Measurements from ENCODE around the gene EIF4G1. TPM values are rescaled to one million over a fixed set of nuclear protein-coding genes. Genes with fewer than 3 reads are reported as not detected.
A peak's percentile ranks its signal among the peaks of the same experiment; 100 is the strongest.

EIF4G1 gene
- polyA plus RNA-seq, 10 donors: 155 to 234 (median 181) TPM

DNA sequence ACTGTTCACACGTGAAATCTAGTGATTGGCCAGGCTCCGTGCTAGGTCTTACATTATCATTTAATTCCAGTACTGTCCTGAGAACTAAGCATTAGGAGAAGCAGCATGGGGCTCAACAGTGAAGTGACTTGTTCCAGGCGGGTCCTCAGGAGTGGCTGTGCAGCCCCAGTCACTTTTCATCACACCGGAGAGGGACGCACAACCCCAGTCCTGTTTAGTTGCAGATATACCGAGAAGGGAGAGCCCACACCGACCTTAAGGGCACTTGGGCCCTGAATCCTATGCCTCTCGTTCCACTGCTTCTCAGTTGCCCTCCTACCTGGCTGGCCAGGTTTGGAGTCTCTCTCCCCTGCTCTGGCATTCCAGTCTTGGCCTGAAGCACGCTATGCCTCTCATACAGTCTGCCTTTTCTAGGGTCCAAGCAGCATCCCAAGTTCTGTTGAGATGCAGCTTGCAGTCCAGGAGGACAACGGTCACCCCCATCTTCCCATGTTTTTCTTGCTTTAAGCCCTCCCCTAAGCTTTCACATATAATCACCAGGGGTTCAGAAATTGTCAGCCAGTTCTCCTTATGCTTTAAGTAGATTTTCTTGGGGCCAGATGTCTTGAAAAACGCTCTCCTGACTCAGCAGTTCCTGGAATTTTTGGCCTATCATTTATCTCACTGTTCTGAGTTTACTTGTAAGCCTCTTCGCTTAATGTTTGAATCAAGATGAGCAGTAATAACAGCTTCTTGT lies 33.1 kb downstream of the EIF4G1 start:
- DNase-seq: peak; percentile 33 to 79 (median 54)

DNA sequence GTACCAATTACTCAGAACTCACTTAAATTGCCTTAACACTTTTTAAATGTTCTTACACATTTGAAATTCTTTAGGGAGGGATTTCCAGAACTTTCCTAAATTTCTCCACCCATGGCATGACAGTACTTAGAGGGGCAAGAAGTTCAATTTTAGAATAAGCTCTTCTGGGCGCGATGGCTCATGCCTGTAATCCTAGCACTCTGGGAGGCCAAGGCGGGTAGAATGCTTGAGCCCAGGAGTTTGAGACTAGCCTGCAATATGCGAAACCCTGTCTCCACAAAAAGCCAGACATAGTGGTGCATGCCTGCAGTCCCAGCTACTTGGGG lies 33.6 kb downstream of the EIF4G1 start:
- no peak for DNase-seq

DNA sequence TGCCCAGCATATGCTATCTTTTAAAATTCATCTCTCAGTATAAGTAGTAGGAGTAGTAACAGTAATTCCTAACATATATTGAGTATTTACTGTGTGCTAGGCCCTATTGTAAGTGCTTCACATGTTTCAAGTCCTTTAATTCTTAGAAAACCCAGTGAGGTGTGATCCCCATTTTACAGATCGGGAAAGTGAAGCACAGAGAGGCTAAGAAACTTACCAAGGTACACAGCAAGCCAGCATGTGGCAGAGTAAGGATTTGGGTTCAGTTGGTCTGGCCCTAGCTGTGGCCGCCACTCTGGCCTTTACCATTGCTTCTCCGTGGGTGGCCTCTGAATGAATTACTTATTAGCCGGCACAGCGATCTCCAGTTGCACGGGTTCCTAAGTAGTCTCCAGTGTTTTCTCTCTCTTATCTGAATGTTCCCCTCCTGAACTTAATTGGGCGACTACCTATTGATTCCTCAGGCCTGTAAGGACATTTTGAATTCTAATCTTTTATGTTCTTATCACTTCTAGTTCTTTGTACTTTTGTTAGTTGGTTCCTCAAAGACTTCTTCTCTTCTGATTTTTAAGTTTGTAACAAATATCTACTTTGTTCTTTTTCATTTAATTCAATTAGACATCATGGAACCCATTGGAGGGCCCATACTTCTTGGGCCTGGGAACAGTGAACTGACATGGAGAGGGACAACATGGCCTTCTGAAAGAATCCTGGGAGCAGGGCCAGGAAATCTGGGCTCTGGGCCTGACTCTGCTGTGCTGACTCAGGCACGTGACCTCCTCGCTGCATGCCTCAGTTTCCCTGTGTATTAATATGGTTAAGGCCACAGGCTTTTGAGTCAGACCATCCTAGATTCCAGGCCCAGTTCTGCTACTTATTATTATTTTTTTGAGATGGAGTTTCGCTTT lies 35.4 kb downstream of the EIF4G1 start:
- DNase-seq: no peak

DNA sequence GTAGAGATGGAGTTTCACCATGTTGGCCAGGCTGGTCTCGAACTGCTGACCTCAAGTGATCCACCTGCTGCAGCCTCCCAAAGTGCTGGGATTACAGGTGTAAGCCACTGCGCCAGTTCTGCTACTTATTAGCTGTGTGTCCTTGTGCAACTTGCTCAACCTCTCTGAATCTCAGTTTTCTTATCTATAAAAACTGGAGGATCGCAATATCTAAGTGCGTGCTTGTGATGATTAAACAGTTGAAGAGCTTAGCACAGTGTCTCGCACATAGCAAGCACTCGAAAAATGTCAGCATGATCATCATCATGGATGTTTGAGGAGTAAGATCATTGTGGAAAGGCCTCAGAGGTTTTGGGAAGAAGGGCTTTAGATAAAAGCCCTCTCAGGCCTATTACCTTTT lies 36.2 kb downstream of the EIF4G1 start:
- DNase-seq: no peak

DNA sequence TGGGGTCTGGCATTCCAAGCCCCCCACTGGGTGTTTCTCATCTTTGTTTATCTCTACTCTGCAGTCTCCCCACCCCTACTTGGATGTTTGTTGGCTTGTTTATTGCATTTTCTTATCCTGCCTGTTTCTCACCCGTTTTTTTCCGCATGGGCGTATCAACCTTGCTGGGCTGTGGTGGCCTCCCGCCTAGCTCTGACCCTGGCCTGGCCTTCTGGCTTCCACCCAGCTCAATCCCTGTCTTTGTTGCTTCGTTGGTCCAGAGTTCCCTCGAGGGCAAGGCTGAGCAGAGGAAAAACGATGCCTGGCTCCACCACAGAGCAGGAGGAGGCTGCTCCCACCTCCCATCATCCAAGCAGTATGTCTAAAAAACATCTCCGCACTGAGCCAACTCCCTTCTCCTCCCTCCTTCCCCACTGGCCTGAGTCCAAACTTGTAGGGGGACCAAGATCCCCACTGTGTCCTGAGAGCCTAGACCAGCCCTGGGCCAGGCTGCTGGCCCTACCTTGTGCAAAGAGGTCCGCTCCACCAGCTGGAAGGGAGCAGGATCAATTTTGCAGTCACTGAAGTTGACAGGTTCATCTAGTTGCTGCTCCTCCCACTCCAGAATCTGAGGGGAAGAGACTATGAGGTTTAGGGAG lies 37.2 kb downstream of the EIF4G1 start:
- DNase-seq: no peak

DNA sequence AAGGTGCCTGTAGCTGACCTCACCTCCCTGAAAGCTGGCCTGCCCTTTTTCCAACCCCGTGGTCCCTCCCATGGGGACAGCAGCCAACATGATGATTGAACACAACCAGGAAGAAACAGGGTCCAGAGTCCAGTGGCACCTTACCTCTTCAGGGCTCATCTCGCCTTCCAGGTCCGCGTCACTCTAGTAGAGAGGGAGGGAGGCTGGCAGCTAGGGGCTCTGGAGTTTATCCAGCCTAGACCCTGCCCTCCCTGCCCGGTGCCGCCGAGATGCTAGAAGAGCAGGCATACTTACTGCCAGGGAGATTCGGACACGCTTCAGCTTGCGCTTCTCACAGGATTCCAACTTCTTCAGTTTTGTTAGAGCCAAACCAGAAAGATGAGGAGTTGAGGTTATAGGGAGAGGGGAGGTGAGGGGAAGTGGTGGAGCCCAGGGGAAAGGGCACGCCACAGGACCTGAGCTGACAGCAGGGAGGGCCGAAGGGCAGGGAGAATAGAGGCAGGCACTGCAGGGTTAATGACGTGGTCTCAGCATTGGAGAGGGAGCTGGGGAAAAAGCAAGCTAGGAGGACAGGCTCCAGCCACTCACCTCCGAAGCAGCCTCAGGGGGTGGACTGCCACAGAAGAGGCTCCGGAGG lies 37.9 kb downstream of the EIF4G1 start:
- DNase-seq: no peak

DNA sequence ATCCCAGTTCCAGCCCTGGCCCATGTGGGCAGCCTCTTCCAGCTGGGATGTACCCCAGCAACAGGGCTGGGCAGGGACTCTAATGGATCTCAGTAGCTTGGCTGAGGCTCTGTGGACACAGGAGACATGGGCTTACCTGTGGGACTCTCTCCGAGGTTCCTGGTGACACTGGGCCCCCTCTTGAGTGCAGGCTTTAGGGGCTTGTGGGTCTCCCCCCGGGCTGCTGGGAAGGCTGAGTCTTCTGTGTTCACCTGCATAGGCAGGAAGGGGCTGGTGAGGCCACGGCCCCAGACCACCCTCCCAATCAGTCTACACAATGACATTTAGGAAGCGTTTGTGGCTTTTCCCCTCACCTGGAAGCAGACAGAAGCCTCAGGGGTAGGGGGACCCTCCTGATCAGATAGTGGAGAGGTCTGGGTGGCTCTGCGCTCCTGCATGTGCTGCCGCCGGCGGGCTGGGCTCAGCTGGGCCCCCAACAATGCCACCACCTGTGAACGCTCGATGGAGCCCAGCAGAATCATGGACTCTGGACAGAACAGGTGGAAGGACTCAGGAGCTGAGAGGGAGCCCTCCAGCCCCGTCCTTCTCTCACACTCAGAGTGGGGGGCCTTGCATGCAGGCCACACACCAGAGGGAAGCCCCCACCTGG lies 38.6 kb downstream of the EIF4G1 start:
- DNase-seq: no peak

DNA sequence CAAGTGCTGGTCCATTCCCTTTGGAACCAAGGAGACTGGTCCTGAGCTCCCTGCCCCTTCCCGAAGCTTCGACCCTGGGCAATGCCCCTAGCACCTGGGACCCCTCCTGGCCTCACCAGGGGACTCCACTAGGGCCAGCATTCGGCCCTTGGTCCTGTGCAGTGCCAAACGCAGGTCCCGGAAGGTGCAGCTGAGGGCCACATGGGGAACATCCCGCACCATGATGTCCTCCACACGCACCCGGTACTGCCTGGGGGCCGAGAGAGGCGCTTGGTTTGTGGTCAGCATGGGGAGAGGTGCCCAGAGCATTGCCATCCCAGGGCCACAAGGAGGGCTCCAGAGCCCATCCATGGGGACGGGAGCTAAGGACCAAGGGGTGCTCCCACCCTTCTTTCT lies 39.1 kb downstream of the EIF4G1 start:
- DNase-seq: no peak

DNA sequence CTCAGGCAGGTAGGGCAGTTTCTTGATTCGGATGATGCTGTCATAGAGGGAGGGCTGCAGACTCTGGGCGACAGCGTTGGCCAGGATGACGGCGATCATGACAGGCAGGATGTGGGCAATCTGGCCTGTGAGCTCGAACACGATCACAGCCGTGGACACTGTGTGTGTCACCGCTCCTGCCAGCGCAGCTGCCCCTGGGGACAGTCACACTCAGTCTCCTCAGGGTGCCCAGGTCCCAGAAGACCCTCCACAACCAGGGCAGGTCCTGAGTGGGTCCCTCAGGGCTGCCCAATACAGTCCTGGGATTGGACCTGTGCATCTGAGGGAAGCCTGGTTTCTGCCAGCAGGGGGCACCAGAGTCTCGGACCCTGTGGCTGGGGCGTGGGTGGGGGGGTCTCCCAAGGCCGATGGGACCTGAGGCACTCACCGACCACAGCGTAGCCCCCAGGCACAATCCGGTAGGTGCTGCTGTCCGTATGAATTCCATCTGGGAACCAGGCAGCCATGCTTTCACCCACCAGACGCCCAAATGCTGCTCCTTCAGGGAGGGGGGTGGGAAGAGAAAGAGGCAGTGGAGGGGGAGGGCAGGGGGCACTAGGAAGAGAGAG lies 39.8 kb downstream of the EIF4G1 start:
- DNase-seq: peak in 1 of 3 donors; percentile 53

DNA sequence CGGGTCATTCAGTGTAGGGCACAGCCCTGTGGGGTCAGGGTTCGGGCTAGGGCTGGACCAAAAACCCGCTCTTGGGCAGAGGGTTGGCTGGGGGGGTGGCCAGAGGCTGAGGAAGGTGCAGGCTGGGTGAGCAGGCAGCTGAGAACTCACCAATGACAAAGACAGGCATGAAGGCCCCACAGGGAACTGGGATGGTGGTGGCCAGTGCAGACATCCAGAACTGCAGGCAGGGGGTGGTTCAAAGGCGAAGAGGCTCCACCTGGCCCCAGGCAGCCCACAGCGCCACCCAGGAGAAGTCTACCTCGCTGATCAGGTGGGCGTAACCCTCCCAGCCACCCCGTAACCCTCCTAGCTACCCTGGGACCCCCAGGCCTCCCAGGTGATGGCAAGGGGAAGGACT lies 40.3 kb downstream of the EIF4G1 start:
- DNase-seq: no peak

DNA sequence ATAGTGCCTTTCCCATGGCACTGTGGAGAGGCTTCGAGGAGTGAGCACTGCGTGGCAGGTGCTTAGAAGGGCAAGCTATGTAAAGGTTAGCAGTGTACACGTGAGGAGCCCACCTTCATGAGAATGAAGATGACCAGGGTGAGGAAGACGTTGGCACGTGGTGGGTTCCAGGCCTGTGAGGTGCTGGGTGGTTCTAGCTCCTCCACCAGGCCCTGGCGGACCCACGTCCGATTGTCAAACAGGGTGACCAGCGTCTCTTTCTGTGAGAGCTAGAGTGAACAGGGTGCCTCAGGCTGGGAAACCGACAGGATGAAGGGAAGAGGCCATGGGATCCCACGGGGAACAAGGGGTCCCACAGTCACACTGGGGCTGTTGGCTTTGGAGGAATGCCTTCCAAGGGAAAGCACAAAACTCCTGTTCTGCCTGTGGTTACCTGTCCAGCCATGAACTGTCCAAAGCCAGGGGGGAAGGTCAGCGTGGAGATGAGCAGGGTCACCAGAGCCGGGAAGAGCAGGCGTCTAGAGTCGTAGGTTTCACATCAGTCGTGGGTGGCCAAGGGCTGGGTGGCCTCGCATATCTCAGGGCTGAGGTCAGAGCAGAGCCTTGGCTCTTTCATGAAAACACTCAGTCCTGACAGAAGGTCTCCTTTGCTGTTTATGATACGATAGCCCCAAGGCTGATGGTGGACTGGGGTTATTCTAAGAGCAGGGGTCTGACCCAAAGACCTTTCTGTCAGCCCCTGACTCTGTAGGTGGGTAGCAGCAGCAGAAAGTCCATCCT lies 41.0 kb downstream of the EIF4G1 start:
- DNase-seq: no peak

DNA sequence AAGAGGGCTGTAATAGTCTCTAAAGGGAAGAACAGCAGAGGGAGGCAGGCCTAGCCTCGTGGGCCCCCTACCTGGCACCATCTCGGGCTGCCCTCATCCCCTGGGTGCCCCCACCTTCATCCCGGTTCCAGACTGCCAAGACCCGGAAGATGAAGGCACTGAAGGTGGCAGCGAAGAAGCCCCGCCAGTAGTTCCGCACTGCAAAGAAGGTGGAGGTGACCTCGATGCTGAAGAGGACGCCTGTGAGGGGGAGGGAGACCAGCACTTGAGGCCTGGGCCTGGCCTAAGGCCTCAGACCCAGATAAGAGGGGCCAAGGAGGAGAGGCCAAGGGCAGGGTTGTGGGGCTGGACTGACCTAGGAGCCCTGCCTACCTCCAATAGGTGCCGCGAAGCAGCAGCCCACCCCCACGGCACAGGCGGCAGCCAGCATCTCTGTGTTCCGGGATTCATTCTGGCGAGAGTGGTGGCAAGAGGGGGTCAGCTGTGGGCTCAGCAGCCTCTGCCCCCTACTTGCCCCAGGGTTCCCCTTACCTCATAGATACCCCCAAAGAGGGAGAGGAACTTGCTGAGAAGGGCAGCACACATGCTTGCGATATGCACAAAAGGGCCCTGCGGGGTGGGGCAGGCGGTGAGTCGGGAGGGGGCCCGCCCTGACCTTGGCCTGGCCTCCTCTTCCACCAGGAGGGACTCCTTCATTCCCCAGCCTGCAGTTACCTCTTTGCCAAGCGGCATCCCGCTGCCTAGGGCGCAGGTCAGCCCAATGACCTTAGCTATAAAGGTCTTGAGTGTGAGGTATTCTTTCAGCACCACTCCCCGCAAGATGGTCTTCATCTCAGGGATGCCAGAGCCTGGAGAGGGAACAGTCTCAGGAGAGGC lies 43.1 kb downstream of the EIF4G1 start:
- no peak for DNase-seq

DNA sequence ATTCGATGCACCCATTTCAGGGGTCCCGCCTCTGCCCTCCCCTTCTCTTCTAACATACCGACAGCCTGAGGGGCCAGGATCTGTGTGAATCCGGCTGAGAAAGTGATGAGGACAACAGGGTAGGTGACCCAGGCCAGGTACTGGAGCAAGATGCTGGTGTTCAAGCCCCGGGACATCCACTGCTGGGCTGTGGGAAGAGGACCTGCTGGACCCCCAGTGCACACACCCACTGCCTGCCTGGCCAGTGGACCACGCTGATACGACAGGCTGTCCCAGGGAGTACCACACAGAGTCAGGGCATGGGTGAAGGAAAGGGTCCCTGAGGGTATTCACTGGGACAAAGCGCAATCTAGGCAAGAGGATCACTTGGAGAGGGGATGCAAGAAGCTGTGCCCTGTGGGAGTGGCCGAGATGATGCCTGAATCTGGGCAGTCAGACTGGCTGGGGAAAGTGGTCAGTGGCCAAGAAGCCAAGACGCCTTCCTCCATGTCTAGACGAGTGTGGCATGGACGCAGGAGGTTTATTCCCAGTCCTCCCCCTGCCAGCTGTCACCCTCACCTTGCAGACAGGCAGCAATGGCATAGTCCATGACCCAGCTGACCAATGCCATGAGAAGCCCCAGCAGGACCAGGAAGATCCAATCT lies 43.8 kb downstream of the EIF4G1 start:
- DNase-seq: no peak

DNA sequence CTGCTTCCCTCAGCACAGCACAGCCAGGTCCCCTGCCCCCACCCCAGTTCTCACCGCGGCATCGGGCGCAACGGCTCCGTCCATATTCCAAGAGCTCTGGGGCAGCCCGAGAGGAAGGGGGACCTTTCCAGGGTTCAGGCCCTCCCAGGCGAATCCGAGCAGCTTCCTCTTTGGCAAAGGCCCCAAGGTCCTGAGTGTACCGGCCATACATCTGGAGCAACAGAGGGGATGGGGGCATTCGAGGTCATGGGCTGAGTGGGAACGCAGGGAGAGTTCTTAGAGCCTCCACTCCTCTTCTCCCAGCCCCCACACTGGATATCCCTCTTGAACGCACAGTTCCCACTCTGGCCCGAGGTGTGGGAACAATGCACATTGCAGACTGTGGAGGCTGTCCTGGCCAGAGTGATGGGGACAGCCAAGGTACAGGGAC lies 44.5 kb downstream of the EIF4G1 start:
- no peak for DNase-seq

DNA sequence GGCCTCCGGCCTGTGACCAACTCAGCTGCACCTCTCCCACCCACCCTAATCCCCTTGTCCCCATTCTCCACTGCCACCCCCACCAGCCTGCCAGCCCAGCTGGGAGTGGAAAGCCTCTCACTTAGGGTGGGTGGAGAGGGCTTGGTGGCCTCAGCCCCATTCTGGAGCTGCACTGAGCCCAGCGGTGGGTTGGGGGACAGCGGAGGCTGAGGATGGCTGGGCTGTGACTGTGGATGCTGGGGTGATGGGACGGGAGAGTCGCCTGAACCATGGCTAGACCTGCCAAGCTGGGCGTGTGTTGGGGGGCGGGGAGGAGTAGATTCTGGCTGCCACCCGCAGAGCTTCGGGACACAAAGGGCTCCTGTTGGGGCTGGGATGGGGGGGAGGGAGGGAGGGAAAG lies 45.2 kb downstream of the EIF4G1 start:
- no peak for DNase-seq

DNA sequence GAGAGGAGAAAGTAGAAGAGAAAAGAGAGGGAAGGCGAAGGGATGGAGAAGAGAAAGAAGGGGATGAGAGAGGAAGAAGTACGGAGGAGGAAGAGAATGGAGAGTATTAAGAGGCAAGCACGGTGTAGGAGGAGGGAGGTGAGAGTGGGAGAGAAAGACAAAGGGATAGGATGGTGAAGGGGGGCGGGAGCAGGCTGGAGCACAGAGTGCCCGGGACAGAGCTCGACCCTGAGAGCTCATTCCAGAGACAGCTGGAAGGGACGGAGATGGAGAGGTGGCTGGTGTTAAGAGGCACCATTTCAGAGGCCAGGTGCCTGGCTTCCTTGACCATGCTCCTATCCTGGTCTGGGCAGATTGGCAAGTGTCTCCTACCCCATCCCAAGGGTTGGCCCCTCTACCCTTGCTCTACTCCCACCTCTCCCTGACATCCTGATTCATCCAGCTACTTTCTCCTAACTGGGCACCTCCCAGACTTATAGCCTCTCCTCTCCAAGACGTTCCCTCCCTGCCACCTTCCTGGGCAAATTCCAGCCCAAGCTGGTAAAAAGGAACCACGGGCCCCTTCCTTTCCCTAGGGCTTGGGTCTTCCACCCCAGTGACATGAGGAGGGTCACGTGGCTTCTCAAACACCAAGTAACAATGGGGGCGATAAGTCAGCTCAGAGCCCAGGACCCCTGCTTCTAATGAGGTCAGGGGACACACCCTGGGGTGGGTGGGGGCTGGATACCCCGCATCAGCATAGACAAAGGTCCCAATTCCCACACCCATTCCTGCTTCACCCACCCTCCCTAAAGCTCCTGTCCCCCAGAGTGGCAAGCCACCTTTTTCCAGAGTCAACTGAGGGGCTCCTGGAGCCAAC lies 45.9 kb downstream of the EIF4G1 start:
- DNase-seq: no peak

DNA sequence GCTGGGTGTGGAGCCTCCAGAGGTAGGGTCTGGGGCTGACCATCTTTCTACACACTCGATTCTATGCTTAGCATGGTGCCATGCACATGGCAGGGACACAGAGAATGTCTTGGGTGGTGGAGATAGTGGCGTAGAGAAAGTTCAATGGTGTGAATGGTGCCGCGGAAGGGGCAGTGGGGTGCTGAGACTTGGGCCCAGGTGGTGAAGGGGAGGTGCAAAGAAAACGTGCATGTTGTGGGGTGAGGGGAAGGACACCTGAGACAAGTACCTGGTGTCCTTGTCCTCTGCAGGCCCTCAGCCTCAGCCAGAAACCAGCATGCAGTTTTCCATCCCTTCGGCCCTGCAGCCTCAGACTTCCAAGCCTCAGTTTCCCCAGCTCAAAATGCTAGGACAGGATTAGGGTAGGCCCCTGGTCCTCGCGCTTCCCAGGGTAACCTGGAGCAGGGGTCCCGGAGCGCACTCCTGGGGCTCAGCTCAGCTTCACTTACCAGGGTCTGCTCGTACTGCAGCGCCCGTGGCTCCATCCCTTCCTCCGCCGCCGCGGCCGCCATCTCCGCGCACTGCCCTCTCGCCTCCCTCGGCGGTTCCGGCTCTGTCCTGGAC lies 46.6 kb downstream of the EIF4G1 start:
- DNase-seq: no peak
